ENCODE data around the gene CCNA2.

The CCNA2 gene

DNA sequence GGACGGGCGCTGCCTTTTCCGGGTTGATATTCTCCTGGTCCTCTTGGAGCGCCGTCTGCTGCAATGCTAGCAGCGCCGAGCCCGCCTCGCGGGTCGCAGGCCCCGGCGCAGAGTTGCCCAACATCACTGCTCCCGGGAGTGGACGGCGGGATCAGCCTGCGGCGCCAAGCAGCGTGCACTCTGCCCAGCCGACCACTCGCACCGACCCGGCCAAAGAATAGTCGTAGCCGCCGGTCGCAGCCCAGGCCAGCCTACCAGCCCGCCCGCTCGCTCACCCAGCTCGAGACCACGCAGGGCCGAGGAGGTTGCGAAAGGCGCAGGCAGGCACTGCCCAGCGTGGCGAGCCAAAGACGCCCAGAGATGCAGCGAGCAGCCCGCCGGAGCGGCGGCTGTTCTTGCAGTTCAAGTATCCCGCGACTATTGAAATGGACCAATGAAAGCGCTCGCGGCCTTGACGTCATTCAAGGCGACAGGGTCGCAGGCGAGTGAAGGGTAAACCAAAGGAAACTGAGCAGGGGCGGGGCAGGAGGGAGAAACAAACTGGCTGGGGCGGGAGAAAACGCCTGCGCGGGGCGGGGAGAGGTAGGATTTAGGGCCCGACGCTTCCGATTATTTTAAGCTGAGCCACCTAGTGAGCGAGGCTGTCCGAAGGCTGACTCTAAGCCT, at the start of gene CCNA2:
Gene CCNA2, minus strand, starts transcription at position 379 of the 666 bp plus-strand sequence. Its CDS starts 255 bp downstream, at position 124.
- Mint-ChIP-seq H3K4me3 (peak within 1 kb of the TSS; percentile 94), H3K4me1 (peaks cover 45% of the 10 kb centered on the region), H3K36me3 (peaks cover 36% of the 10 kb centered on the region), H3K27ac (peak within 1 kb of the TSS; percentile 96), H3K9me3 (no peaks in the 10 kb centered on the region), H3K27me3 (peaks cover 3% of the 10 kb centered on the region)
- DNase-seq: peak; percentile 98
- CTCF ChIA-PET: interaction anchor here (1.2 to 1.8 kb wide), 3 partner anchors 22 to 46 kb away, joined by 3 to 5 read pairs (median 5); partner anchors contain the start of genes BBS7 and EXOSC9

DNA sequence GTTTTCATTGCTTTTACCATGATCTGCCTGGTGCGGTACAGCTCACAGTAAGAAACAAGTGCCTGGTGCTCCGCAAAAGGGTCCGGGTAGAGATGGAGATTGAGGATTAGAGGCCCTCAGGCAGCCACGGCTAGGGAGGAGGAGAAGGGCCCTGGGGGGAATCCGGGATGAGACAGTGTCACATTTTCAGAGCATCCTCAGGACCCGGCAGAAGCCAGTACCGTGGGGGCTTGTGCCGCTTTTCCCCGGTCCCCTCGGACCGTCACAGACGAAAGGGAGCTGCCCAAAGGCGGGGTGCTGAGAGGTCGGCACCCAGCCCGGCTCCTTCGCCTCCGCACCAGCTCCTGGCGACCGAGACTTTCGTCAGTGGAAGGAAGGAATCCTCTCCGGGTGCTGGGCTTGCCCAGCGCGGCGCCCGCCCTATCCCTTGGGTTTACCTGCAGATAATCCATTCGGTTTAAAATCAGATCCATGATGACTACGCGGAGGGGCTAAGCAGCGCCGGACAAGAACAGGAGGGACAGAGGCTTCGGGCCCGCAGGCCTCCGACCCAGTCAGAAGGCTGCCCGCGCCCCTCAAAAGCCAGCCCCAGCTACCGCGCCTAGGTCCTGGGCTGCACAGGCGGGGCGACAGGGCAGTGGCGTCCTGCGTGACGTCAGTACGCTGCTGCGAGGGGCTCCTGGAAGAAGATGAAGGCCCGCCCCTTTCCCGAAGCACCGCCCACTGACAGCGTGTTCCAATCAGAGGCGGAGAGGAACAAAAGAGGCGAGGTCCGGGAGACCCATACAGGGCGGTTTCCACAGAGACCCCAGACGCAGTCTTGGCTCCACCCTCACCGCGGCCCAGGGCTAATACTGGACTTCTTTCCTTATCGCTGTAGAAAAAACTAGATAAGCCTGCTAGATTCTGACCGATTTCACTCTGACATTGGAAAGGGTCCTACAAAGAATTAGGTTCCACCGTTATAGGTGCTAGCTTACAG, 46.4 kb upstream of the CCNA2 start, which contains the start of gene BBS7:
Gene BBS7, minus strand, starts transcription at position 634 of the 982 bp plus-strand sequence. Its CDS starts 161 bp downstream, at position 473.
- no peaks in the 10 kb centered on the region for H3K9me3 Mint-ChIP-seq
- H3K4me1 Mint-ChIP-seq: peaks cover 23% of the 10 kb centered on the region
- DNase-seq: peak; percentile 99
- peak within 1 kb of the TSS; percentile 87 for H3K27ac Mint-ChIP-seq
- peak within 1 kb of the TSS; percentile 94 for H3K4me3 Mint-ChIP-seq
- CTCF ChIA-PET: interaction anchor here (1.2 to 1.8 kb wide), 4 partner anchors 28 to 708 kb away, joined by 4 to 6 read pairs (median 5); no protein-coding TSS in a partner anchor
- H3K36me3 Mint-ChIP-seq: peaks cover 19% of the 10 kb centered on the region
- peaks cover 32% of the 10 kb centered on the region for H3K27me3 Mint-ChIP-seq

DNA sequence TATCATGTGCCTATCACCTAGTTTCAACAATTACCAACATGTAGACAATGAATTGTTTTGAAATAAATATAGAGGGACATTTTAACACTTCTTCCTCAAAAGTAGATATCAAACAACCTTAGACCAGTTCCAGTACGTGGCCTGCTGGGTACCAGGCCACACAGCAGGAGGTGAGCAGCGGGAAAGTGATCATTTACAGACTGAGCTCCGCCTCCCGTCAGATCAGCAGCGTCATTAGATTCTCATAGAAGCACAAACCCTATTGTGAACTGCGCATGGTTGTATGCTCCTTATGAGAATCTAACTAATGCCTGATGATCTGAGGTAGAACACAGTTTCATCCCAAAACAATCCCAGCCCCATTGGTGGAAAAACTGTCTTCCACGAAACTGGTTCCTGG, 40.1 kb upstream of the CCNA2 start:
- no peak for DNase-seq
- H3K27ac Mint-ChIP-seq: no peak overlapping the region
- H3K9me3 Mint-ChIP-seq: no peaks in the 10 kb centered on the region
- no peaks in the 10 kb centered on the region for H3K27me3 Mint-ChIP-seq
- CTCF ChIA-PET: no interaction called here
- no peak overlapping the region for H3K4me3 Mint-ChIP-seq
- peaks cover 4% of the 10 kb centered on the region for H3K4me1 Mint-ChIP-seq
- H3K36me3 Mint-ChIP-seq: peaks cover 23% of the 10 kb centered on the region

DNA sequence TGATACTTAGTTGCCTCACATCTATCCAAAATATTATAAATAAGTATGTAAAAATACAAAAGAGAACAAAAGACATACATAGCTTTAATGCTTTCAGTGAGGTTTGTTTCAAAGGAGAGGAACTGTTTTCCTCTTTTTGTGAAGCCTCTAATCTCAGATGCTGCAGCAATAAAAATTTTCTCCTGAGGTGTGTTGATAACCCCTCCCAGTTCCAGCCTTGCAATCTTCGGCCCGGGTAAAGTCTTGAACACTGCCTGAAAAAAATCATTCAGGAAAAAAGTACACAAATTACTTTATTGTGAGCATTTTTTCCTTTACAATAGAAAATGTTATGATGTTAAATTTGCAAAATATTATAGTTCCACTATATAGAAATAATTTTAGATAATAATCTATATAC, 37.7 kb upstream of the CCNA2 start:
- Mint-ChIP-seq H3K9me3 (no peaks in the 10 kb centered on the region), H3K4me3 (no peak overlapping the region), H3K36me3 (peaks cover 14% of the 10 kb centered on the region), H3K4me1 (peaks cover 2% of the 10 kb centered on the region), H3K27ac (no peak overlapping the region), H3K27me3 (no peaks in the 10 kb centered on the region)
- CTCF ChIA-PET: interaction anchor here (0.7 kb wide), 1 partner anchor 606 kb away, joined by 3 read pairs; no protein-coding TSS in a partner anchor
- DNase-seq: no peak

DNA sequence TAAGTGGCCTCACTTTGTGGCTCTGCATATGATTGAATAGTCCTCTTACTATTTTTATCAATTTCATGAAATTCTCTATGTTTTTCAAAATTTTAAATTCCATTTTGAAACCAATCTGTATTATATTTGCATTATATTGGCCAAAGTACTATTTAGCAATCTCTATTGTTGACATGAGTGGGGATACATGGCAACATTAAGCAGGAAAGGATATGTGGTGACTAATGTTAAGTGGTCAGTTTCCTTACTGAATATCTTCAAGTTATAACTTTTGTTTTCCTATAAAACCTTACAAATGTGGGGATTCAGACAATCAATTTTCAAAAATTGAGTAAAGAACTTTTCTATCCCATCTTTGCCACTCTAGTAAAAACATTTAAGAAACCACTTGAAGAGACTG, 36.4 kb upstream of the CCNA2 start:
- Mint-ChIP-seq H3K4me3 (no peak overlapping the region), H3K9me3 (no peaks in the 10 kb centered on the region), H3K27me3 (no peaks in the 10 kb centered on the region), H3K27ac (no peak overlapping the region), H3K36me3 (peaks cover 4% of the 10 kb centered on the region), H3K4me1 (peaks cover 2% of the 10 kb centered on the region)
- no peak for DNase-seq
- CTCF ChIA-PET: no interaction called here

DNA sequence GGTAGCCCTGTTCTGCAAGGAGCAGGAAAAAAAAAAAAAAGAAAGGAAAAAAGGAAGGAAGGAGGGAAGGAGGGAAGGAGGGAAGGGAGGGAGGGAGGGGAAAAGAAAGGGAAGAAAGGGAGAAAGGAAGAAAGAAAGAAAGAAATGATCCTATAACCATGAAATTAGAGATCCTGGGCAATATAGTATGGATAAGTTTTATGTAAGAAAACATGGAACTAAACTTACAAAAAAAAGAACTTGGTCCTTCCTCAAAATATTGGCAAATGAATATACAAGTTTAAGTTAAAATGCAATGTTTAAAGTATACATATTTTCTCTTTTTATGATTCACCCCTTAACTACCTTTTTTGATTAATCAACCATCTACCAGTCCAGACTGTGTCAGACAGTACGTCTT, 27.7 kb upstream of the CCNA2 start:
- no peak overlapping the region for H3K4me3 Mint-ChIP-seq
- CTCF ChIA-PET: no interaction called here
- no peaks in the 10 kb centered on the region for H3K9me3 Mint-ChIP-seq
- H3K36me3 Mint-ChIP-seq: peaks cover 5% of the 10 kb centered on the region
- H3K27ac Mint-ChIP-seq: no peak overlapping the region
- no peaks in the 10 kb centered on the region for H3K4me1 Mint-ChIP-seq
- DNase-seq: no peak
- H3K27me3 Mint-ChIP-seq: no peaks in the 10 kb centered on the region

DNA sequence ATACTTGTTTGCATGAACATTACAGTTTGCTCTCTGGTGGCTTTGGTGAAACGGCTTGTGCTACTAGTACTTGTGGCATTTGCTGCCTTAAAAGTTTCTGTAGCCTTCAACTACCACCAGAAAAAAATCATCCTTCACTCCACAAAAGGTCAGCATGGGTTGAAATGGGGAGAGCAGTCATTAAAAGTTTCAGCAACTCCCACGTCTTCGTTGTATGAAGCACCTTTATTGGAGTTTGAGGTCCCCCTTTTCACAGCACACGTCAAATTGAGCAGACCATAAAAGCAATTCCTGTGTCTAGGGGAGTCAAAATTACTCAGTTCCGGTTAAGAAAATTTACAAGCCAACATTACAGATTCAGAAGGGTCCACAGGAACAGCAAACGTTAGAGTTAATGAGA, 23.0 kb upstream of the CCNA2 start:
- no peak overlapping the region for H3K4me3 Mint-ChIP-seq
- no peaks in the 10 kb centered on the region for H3K4me1 Mint-ChIP-seq

DNA sequence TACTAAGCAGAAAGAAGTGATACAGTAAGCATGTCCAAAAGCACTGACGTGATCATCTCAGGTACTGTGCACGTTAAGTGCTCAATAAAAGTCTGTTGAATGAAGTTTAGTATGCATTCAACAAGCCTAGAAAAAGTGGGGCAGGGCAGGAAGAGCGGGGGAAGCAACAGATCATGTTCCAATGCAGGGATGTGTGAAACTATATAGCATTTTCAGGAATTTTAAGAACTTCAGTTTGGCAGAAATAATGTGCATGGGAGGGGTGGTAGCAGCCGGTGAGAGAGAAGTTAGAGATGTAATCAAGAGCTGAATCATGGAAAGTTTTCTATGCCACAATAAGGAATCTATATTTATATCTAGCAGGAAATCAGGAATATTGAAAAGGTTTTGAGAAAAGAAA, 19.2 kb upstream of the CCNA2 start:
- Mint-ChIP-seq H3K4me1 (no peaks in the 10 kb centered on the region), H3K27me3 (no peaks in the 10 kb centered on the region), H3K4me3 (no peak overlapping the region), H3K9me3 (no peaks in the 10 kb centered on the region), H3K27ac (no peak overlapping the region), H3K36me3 (peaks cover 15% of the 10 kb centered on the region)
- CTCF ChIA-PET: no interaction called here
- DNase-seq: no peak

More for the DNA sequence above, 23.0 kb upstream of the CCNA2 start:
- Mint-ChIP-seq H3K27me3 (no peaks in the 10 kb centered on the region), H3K36me3 (peaks cover 12% of the 10 kb centered on the region), H3K9me3 (no peaks in the 10 kb centered on the region), H3K27ac (no peak overlapping the region)
- CTCF ChIA-PET: no interaction called here
- DNase-seq: no peak

DNA sequence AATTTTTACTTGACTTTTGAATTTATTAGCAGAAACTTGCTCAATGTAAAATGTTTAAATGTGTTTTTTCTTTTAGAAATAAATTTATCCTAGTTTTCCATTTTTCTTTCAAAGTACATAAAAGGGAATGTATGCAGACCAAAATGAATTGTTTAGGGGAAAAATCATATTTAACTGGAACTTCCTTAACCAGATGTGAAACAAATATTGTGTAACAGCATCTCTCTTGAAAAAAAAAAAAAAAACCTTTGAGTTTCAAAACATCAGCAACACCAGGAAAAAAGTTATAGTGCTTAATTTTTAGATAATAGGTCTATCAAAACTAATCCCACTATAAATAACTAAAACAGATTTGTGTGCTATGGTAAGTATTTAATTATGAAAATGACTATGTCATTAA, 14.5 kb upstream of the CCNA2 start:
- Mint-ChIP-seq H3K4me1 (no peaks in the 10 kb centered on the region), H3K9me3 (no peaks in the 10 kb centered on the region), H3K36me3 (peaks cover 15% of the 10 kb centered on the region), H3K27me3 (no peaks in the 10 kb centered on the region), H3K27ac (no peak overlapping the region), H3K4me3 (no peak overlapping the region)
- CTCF ChIA-PET: no interaction called here
- no peak for DNase-seq

DNA sequence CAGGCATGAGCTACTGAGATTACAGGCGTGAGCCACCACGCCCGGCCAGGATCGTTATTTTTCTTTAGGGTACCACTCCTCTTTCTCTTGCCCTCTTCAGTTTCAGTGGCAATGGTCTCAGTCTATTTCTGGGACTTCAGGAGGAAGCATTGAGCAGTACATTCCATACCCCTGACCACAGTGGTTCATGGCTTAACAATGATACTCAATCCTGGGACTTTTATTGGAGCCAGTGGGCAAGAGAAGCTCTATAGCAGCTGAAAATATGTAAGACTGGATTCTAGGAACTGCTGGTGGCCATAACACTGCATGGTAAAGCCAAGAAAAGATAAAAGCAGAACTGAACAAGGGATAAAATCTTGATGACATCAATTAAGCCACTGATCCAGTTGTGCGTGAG, 5.8 kb upstream of the CCNA2 start:
- Mint-ChIP-seq H3K9me3 (no peaks in the 10 kb centered on the region), H3K4me3 (no peak overlapping the region), H3K27ac (no peak overlapping the region), H3K36me3 (peaks cover 6% of the 10 kb centered on the region), H3K4me1 (peaks cover 2% of the 10 kb centered on the region), H3K27me3 (no peaks in the 10 kb centered on the region)
- CTCF ChIA-PET: no interaction called here
- no peak for DNase-seq

DNA sequence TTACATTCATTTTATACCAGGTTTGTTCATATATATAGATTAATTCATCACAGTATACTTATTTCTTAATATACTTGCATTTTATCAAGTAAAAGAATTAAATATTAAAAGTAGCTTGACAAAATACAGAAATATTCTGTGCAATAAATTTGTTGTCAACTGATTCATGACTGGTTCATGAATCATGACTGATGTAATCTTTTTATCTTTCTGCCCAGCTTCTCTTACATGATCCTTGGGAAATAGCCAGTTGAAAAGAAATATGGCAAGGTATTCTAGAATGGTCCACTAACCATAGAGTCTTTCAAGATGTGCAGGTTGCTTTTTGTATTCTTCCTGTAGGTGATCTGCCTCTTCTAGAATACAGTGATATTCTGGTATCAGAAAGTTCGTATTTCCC, 4.2 kb upstream of the CCNA2 start:
- H3K4me3 Mint-ChIP-seq: no peak overlapping the region
- H3K27ac Mint-ChIP-seq: no peak overlapping the region
- no peaks in the 10 kb centered on the region for H3K9me3 Mint-ChIP-seq
- H3K27me3 Mint-ChIP-seq: peaks cover 3% of the 10 kb centered on the region
- H3K4me1 Mint-ChIP-seq: peaks cover 9% of the 10 kb centered on the region
- no peak for DNase-seq
- H3K36me3 Mint-ChIP-seq: peaks cover 10% of the 10 kb centered on the region
- CTCF ChIA-PET: interaction anchor here (1.3 kb wide), 1 partner anchor 8 kb away, joined by 3 read pairs; no protein-coding TSS in a partner anchor

DNA sequence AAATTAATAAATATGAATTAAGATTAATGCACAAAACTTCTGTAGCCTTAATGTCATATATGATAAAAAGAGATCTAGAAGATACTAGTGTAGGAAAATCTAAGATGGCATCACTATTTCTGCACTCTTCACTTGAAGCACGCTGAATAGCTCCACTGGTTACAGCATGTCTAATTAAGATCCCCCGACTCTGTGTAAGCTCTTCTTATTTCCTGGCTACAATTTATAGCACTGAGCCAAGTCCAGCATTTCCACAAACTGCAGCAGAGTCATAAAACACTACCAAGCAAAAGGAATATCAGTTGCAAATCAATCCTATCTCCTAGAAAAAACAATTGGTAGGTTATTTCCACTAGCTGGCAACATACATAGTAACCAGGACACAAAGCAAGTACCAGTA, 1.3 kb upstream of the CCNA2 start:
- H3K4me3 Mint-ChIP-seq: no peak overlapping the region
- H3K36me3 Mint-ChIP-seq: peaks cover 26% of the 10 kb centered on the region
- DNase-seq: no peak
- H3K4me1 Mint-ChIP-seq: peaks cover 34% of the 10 kb centered on the region
- no peaks in the 10 kb centered on the region for H3K9me3 Mint-ChIP-seq
- no peak overlapping the region for H3K27ac Mint-ChIP-seq
- CTCF ChIA-PET: interaction anchor here (1.2 kb wide), 2 partner anchors 44 to 753 kb away, joined by 3 read pairs; no protein-coding TSS in a partner anchor
- H3K27me3 Mint-ChIP-seq: peaks cover 3% of the 10 kb centered on the region

DNA sequence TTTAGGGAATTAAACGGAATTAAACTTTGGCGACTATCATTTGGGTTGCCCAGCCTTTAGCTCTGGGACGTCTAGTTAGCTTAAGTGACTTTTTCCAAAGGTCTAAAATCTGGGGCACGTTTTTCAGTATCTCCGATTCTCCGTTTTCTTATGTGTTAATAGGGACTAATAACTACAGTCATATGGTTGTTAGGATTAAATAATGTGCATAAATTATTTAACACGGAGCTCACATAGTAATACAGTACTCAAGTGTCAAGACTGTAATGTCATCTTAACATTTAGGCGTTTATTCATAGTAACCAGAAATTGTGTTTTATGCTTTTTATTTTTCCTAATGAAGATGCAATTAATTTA, 466 bp upstream of the CCNA2 start:
- Mint-ChIP-seq H3K27ac (peak overlapping the region; percentile 96), H3K9me3 (no peaks in the 10 kb centered on the region), H3K27me3 (peaks cover 3% of the 10 kb centered on the region), H3K36me3 (peaks cover 31% of the 10 kb centered on the region), H3K4me1 (peaks cover 40% of the 10 kb centered on the region), H3K4me3 (peak overlapping the region; percentile 94)
- CTCF ChIA-PET: interaction anchor here (1.2 kb wide), 2 partner anchors 45 to 754 kb away, joined by 3 read pairs; no protein-coding TSS in a partner anchor
- DNase-seq: no peak

DNA sequence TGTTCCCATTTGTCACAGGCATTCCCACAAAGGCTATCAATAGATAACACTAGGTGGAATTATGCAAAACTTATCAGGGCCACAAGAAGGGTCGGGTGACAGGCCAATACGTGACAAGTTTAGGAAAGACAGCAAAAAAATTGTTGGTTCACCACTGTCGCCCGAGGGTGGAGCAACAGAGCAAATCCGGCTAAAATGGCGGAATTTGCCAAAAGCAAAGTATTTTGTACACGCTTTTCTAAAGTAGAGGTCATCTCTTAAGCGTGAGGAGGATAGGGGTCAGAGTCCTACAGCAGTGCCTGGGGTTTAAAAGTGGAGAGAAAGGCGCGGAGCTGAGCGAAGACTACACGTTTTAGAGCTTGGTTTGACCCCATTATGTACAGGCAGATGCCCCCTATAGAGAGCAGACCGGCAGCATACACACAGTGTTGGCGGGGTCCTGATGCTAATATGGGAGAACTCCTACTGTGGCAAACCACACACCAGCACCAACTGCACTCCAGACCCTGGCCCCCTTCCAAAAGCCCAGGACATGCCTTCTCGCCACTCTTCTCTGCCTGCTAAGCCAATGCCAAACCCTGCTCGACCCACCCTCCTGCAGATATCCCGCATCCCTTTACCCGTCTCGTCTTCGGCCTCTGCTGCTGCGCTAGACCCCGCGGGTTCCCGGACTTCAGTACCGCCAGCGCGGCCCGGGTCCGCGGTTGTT, 733 bp downstream of the CCNA2 start:
- Mint-ChIP-seq H3K4me1 (peaks cover 50% of the 10 kb centered on the region), H3K36me3 (peaks cover 43% of the 10 kb centered on the region), H3K9me3 (no peaks in the 10 kb centered on the region), H3K27me3 (peaks cover 3% of the 10 kb centered on the region), H3K4me3 (peak overlapping the region; percentile 94), H3K27ac (peak overlapping the region; percentile 96)
- DNase-seq: peak; percentile 72
- CTCF ChIA-PET: interaction anchor here (1.8 kb wide), 2 partner anchors 22 to 47 kb away, joined by 5 read pairs; partner anchors contain the start of genes BBS7 and EXOSC9

Measured in activated naive CD4-positive, alpha-beta T cell treated with anti-CD3 and anti-CD28 coated beads, Interleukin-2, amount 10 ng/mL, durations not matched to agents 7 days and 5 days (primary cell).